ENCODE data around the gene ATP4B.
"Not testable (repeated sequence)": the region's sequence is repeated elsewhere in the genome, so short reads cannot be mapped to it uniquely, and the experiment has no call there.

ATP4B gene

GRCh38 chr13:113622791-113623490 is 35.1 kb downstream of the ATP4B start:
- no peak overlapping the region for H3K27ac ChIP-seq
- no peak for TF ChIP-seq CTCF (IDR thresholded peaks at IDR 0.05)
- no peak for TF ChIP-seq ZFX (IDR thresholded peaks at IDR 0.05; ENCODE audit: borderline replicate concordance)

GRCh38 chr13:113621986-113622550 is 35.9 kb downstream of the ATP4B start:
- H3K27ac ChIP-seq: not testable (repeated sequence)

GRCh38 chr13:113621498-113621897 is 36.5 kb downstream of the ATP4B start:
- H3K27ac ChIP-seq: not testable (repeated sequence)
- TF ChIP-seq CTCF (IDR thresholded peaks at IDR 0.05): peak; percentile 73

GRCh38 chr13:113621046-113621445 is 37.0 kb downstream of the ATP4B start:
- TF ChIP-seq ZFX (IDR thresholded peaks at IDR 0.05; ENCODE audit: borderline replicate concordance): no peak
- H3K27ac ChIP-seq: no peak overlapping the region

GRCh38 chr13:113620036-113620796 is 37.8 kb downstream of the ATP4B start:
- no peak for TF ChIP-seq CTCF (IDR thresholded peaks at IDR 0.05)
- no peak for TF ChIP-seq ZFX (IDR thresholded peaks at IDR 0.05; ENCODE audit: borderline replicate concordance)
- H3K27ac ChIP-seq: no peak overlapping the region

GRCh38 chr13:113618455-113618854 is 39.5 kb downstream of the ATP4B start:
- TF ChIP-seq ZFX (IDR thresholded peaks at IDR 0.05; ENCODE audit: borderline replicate concordance): no peak
- no peak for TF ChIP-seq CTCF (IDR thresholded peaks at IDR 0.05)

GRCh38 chr13:113617961-113618360 is 40.0 kb downstream of the ATP4B start:
- no peak for TF ChIP-seq ZFX (IDR thresholded peaks at IDR 0.05; ENCODE audit: borderline replicate concordance)
- no peak for TF ChIP-seq CTCF (IDR thresholded peaks at IDR 0.05)
- H3K27ac ChIP-seq: no peak overlapping the region

More at GRCh38 chr13:113618455-113618854, 39.5 kb downstream of the ATP4B start:
- no peak overlapping the region for H3K27ac ChIP-seq

GRCh38 chr13:113616991-113617749 is 40.8 kb downstream of the ATP4B start:
- no peak for TF ChIP-seq ZFX (IDR thresholded peaks at IDR 0.05; ENCODE audit: borderline replicate concordance)
- no peak for TF ChIP-seq CTCF (IDR thresholded peaks at IDR 0.05)
- H3K27ac ChIP-seq: no peak overlapping the region
